K562 (cell line): ENCODE data around the gene LCLAT1. TPM values are rescaled to one million over a fixed set of nuclear protein-coding genes. Genes with fewer than 3 reads are reported as not detected.

Source experiments
- ATAC-seq: fragments of 200-7000 bp; cut with Tn5 transposase; 3 replicates; pipeline ENCODE4 v1.9.1; 2020; ENCODE audit warnings: moderate library complexity
- BruUV-seq: library from RNA; stranded (reverse); fragments of 400-500 nt; replicated peaks from 2 replicates; lab custom pipeline; 2021; lab: Mats Ljungman, UMichigan
- CTCF ChIA-PET: fragments of 300-600 bp; formaldehyde crosslinking; extraction: SDS; loops from one replicate; lab custom pipeline; 2021; ENCODE audit warnings: low intra/inter-chr PET ratio; lab: Yijun Ruan, JAX
- POLR2A ChIA-PET: fragments of 300-600, 350-650 bp; sonication (Branson Sonifier 250); formaldehyde crosslinking; extraction: SDS; loops from one replicate; lab custom pipeline; 2021; ENCODE audit warnings: antibody characterized with exemption, inconsistent platforms; lab: Yijun Ruan, JAX
- DNase-seq, 4 experiments: peaks; one replicate each; pipeline versions ENCODE4 v3.0.0 to v3.0.0-alpha.2; 2011 to 2018; ENCODE audit warnings: low spot score in 3 of 4, mixed read lengths in 3 of 4; ENCODE audit errors: extremely low read depth in 1 of 4
- FAIRE-seq: peaks from 2 replicates; lab custom pipeline; 2011; peaks lifted over from hg19 to GRCh38; lab: Jason Lieb, UNC
- H2AFZ ChIP-seq: 2 replicates; pipeline ENCODE4 v1.6.0; 2011; ENCODE audit warnings: low read depth, low read length, control low read depth, inconsistent platforms
- H3K27ac ChIP-seq: fragments of 200-600 bp; 3 replicates; pipeline ENCODE4 v1.8.0; 2011; ENCODE audit warnings: low read depth, mild to moderate bottlenecking, control low read depth, inconsistent platforms, low read length, moderate library complexity, mixed read lengths; ENCODE audit errors: extremely low read depth
- H3K27me3 ChIP-seq, 2 experiments: fragments of 300-600 bp in 1 of 2; 2 replicates in 1 of 2; 3 replicates in 1 of 2; pipeline versions ENCODE4 v1.6.0 to v1.8.0; 2011; ENCODE audit warnings: inconsistent platforms in 2 of 2, low read length in 2 of 2, mild to moderate bottlenecking in 1 of 2, mixed read lengths in 1 of 2, moderate library complexity in 1 of 2; ENCODE audit not compliant: control insufficient read depth in 2 of 2, insufficient read depth in 2 of 2
- H3K36me3 ChIP-seq: fragments of 300-600 bp; 3 replicates; pipeline ENCODE4 v1.8.0; 2011; ENCODE audit warnings: mild to moderate bottlenecking, low read length, inconsistent platforms; ENCODE audit not compliant: control insufficient read depth, insufficient read depth
- H3K4me1 ChIP-seq, 2 experiments: fragments of 200-600 bp in 1 of 2; replicated peaks in 1 of 2; 2 replicates in 1 of 2; 3 replicates in 1 of 2; pipeline versions ENCODE4 v1.5.1 to v1.8.0; 2011; ENCODE audit warnings: inconsistent platforms in 2 of 2, low read length in 2 of 2, mild to moderate bottlenecking in 1 of 2, mixed read lengths in 1 of 2, moderate library complexity in 1 of 2; ENCODE audit not compliant: control insufficient read depth in 2 of 2, insufficient read depth in 2 of 2
- H3K4me2 ChIP-seq: 2 replicates; pipeline ENCODE4 v1.6.1; 2011; ENCODE audit warnings: low read length, control low read depth, inconsistent platforms, mixed read lengths; ENCODE audit not compliant: insufficient read depth
- H3K4me3 ChIP-seq: fragments of 200-600 bp; sonication (generic), shearing (Covaris generic); 2 replicates; pipeline ENCODE4 v1.5.1; 2016; ENCODE audit warnings: control low read depth, inconsistent platforms
- H3K79me2 ChIP-seq: fragments of 200-600 bp; 3 replicates; pipeline ENCODE4 v1.8.0; 2011; ENCODE audit warnings: low read length, inconsistent platforms; ENCODE audit not compliant: control insufficient read depth, insufficient read depth
- H3K9ac ChIP-seq, 2 experiments: 2 replicates each; pipeline versions ENCODE4 v1.6.0 to v1.6.1; 2011; ENCODE audit warnings: low read depth in 2 of 2, low read length in 2 of 2, control low read depth in 1 of 2, inconsistent platforms in 1 of 2, mild to moderate bottlenecking in 1 of 2, mixed read lengths in 1 of 2; ENCODE audit not compliant: insufficient read depth in 1 of 2
- H3K9me1 ChIP-seq: one replicate; pipeline ENCODE4 v1.6.0; 2011; ENCODE audit warnings: inconsistent platforms, mild to moderate bottlenecking, low read length, moderate library complexity; ENCODE audit not compliant: control insufficient read depth, insufficient read depth
- H3K9me3 ChIP-seq: replicated peaks from 2 replicates; pipeline ENCODE4 v1.5.1; 2011; ENCODE audit warnings: low read depth, low read length, inconsistent platforms; ENCODE audit not compliant: control insufficient read depth, insufficient read depth
- H4K20me1 ChIP-seq: replicated peaks from 2 replicates; pipeline ENCODE4 v1.6.1; 2011; ENCODE audit warnings: low read length, inconsistent platforms, mixed read lengths; ENCODE audit not compliant: control insufficient read depth, insufficient read depth
- CBX3 ChIP-seq, 2 experiments: IDR thresholded peaks; 1 replicate in 1 of 2; 2 replicates in 1 of 2; pipeline ENCODE4 v1.6.1; 2012; ENCODE audit warnings: inconsistent platforms in 2 of 2, low read length in 2 of 2, borderline replicate concordance in 1 of 2, control low read depth in 1 of 2
- ERF ChIP-seq: fragments of 450-650 bp; formaldehyde crosslinking; IDR thresholded peaks from 2 replicates; pipeline ENCODE4 v1.4.0; 2020; ENCODE audit warnings: mild to moderate bottlenecking, mixed read lengths
- GTF2E2 ChIP-seq: fragments of 200-800 bp; sonication (Bioruptor generic); IDR thresholded peaks from 2 replicates; pipeline ENCODE4 v1.6.1; 2016; ENCODE audit warnings: missing genetic modification characterization, missing compliant biosample characterization
- HMG20B ChIP-seq: fragments of 250-450 bp; sonication (Bioruptor Pico); IDR thresholded peaks from 2 replicates; pipeline ENCODE4 v1.5.0; 2021; ENCODE audit warnings: mild to moderate bottlenecking
- HNRNPLL ChIP-seq: fragments of 200-400 bp; formaldehyde crosslinking; IDR thresholded peaks from 2 replicates; pipeline ENCODE4 v1.6.1; 2017; ENCODE audit warnings: low read length, low read depth, mild to moderate bottlenecking; ENCODE audit not compliant: poor library complexity, severe bottlenecking
- KHSRP ChIP-seq: fragments of 450-650 bp; IDR thresholded peaks from 2 replicates; pipeline ENCODE4 v1.6.1; 2017
- MCM2 ChIP-seq: fragments of 450-650 bp; IDR thresholded peaks from 2 replicates; pipeline ENCODE4 v1.6.1; 2017; ENCODE audit warnings: low read depth, mild to moderate bottlenecking
- MXI1 ChIP-seq: IDR thresholded peaks from 2 replicates; pipeline ENCODE4 v1.6.1; 2011; ENCODE audit warnings: low read depth, mild to moderate bottlenecking, improper control_type of control experiment, low read length
- POLR2AphosphoS2 ChIP-seq: IDR thresholded peaks from 2 replicates; pipeline ENCODE4 v1.6.1; 2012; ENCODE audit warnings: low read length, improper control_type of control experiment
- PURB ChIP-seq: sonication (generic); formaldehyde crosslinking; IDR thresholded peaks from 2 replicates; pipeline ENCODE4 v1.9.0; 2021; ENCODE audit warnings: low read depth, mild to moderate bottlenecking, missing genetic modification reagents
- RAD51 ChIP-seq: fragments of 450-650 bp; IDR thresholded peaks from 2 replicates; pipeline ENCODE4 v1.7.1; 2016; ENCODE audit warnings: low read depth, mild to moderate bottlenecking, borderline replicate concordance
- SMC3 ChIP-seq: conservative IDR thresholded peaks from 2 replicates; pipeline ENCODE4 v1.6.1; 2011; ENCODE audit warnings: low read depth, low read length, improper control_type of control experiment; ENCODE audit not compliant: insufficient read depth
- SRSF3 ChIP-seq: fragments of 200-400 bp; formaldehyde crosslinking; IDR thresholded peaks from 2 replicates; pipeline ENCODE4 v1.6.1; 2016; ENCODE audit warnings: mild to moderate bottlenecking, low read length, moderate library complexity; ENCODE audit not compliant: insufficient read depth
- TEAD1 ChIP-seq, 2 experiments: fragments of 450-650 bp in 1 of 2; sonication (generic) in 1 of 2; formaldehyde crosslinking; IDR thresholded peaks; 2 replicates each; pipeline versions ENCODE4 v1.4.0 to v1.8.0; 2020 to 2022; ENCODE audit warnings: mild to moderate bottlenecking in 2 of 2, missing genetic modification reagents in 1 of 2
- THRAP3 ChIP-seq: fragments of 450-650 bp; IDR thresholded peaks from 2 replicates; pipeline ENCODE4 v1.6.1; 2016; ENCODE audit warnings: mild to moderate bottlenecking, inconsistent platforms, borderline replicate concordance
- ZNF644 ChIP-seq: fragments of 200-800 bp; sonication (Bioruptor generic); IDR thresholded peaks from 2 replicates; pipeline ENCODE4 v1.6.1; 2016; ENCODE audit warnings: low read depth, missing genetic modification characterization, missing compliant biosample characterization
- ZNF785 ChIP-seq: fragments of 250-450 bp; sonication (Bioruptor Pico); IDR thresholded peaks from 2 replicates; pipeline ENCODE4 v1.4.0; 2020; ENCODE audit warnings: mild to moderate bottlenecking
- WGBS: fragments of 100-300 bp; shearing (Covaris generic); methylation state at CpG from one replicate; pipeline ENCODE4 v1.1.6; 2016; ENCODE audit warnings: low coverage, mixed read lengths; ENCODE audit not compliant: insufficient coverage; ENCODE audit errors: missing lambda C conversion rate; 5-methylcytosine and 5-hydroxymethylcytosine counted together
- in situ Hi-C: fragments of 300-500 bp; cut with MboI; formaldehyde crosslinking; loops from 4 replicates; pipeline ENCODE4 v1.15.0; 2018; ENCODE audit warnings: inconsistent platforms, mixed read lengths
- intact Hi-C: fragments of 100-400 bp; cut with micrococcal nuclease; formaldehyde crosslinking; loops from 2 replicates; pipeline ENCODE4 v1.14.2; 2022
- polyA plus RNA-seq, 8 experiments: library from polyadenylated mRNA; depleted of rRNA in 4 of 8; stranded (reverse) in 5 of 8; unstranded in 3 of 8; fragments of >200 nt; fragmentation: Nextera tagmentation in 2 of 8; fragmentation: Illumina TruSeq in 1 of 8; extraction: Ambion mirVana in 2 of 8; extraction: Trizol in 1 of 8; gene quantifications; 2 replicates each; pipeline versions ENCODE4 v1.2.1 to v1.2.3, GENCODE V29; 2011 to 2014; ENCODE audit warnings: inconsistent platforms in 1 of 8, missing spikeins in 1 of 8
- total RNA-seq, 7 experiments: library from RNA; depleted of rRNA in 6 of 7; stranded (reverse); fragments of >200 nt in 6 of 7; fragmentation: Illumina TruSeq in 2 of 7; extraction: Trizol in 2 of 7; gene quantifications; 2 replicates each; pipeline versions ENCODE4 v1.2.1 to v1.2.3, GENCODE V29; 2011 to 2021; ENCODE audit warnings: low replicate concordance in 1 of 7
- TF ChIP-seq, protein P1 (sequence below): fragments of 450-650 bp; IDR thresholded peaks from 2 replicates; pipeline ENCODE4 v1.6.1; 2016; ENCODE audit warnings: low read depth, mild to moderate bottlenecking, moderate library complexity
- TF ChIP-seq, protein P2 (sequence below): sonication (generic); formaldehyde crosslinking; IDR thresholded peaks from 2 replicates; pipeline ENCODE4 v1.8.1; 2023; ENCODE audit warnings: mild to moderate bottlenecking, missing genetic modification reagents
- TF ChIP-seq, protein P3 (sequence below): IDR thresholded peaks from 2 replicates; pipeline ENCODE4 v1.6.1; 2014; ENCODE audit warnings: antibody characterized with exemption

The LCLAT1 gene
- total and polyA plus RNA-seq, 9 of the 15 experiments (the other 6 are each of a cell fraction or from before 2014, with no cell fraction given) = 8.9 to 63.3 (median 25.4) TPM

DNA sequence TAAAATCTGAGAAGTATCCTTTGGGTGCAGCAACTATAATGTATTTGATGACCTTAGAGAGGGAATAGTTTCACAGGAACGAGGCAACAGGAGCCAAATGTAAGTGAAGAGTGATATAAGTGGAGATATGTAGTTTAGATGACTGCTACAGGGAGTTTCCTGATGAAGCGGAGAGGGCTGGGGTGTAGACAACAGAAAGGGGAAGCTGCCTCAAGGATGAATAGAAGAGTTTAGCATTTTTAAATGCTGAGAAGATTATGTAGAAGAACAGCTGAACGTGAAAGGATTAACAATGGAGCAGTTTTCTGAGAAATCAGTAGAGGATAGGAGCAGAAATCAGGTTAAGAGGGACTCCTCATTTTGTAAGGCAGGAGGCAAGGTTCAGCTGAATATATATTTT is 133.3 kb downstream of the LCLAT1 start:
- ChIA-PET POLR2A (interaction anchor here (0.6 kb wide), 1 partner anchor 431 kb away, joined by 3 read pairs; no protein-coding TSS in a partner anchor), CTCF (no interaction called here)
- H3K9me3 ChIP-seq = no peaks in the 10 kb centered on the region
- H3K9me1 ChIP-seq = no peaks in the 10 kb centered on the region
- no peak overlapping the region for H3K27ac ChIP-seq
- H3K4me2 ChIP-seq = no peak overlapping the region
- no peak for ATAC-seq
- 33% methylated on average over 3 of the region's 3 CpGs for WGBS
- in situ Hi-C loops = no loop called here
- FAIRE-seq = no peak
- H3K27me3 ChIP-seq = no peaks in the 10 kb centered on the region
- intact Hi-C loops = no loop called here
- H3K79me2 ChIP-seq = no peaks in the 10 kb centered on the region
- no peak for DNase-seq
- no peak overlapping the region for H2AFZ ChIP-seq
- peaks cover 0 to 5% of the 10 kb centered on the region in 2 experiments; a peak in 2 of 5 replicates for H3K4me1 ChIP-seq
- H4K20me1 ChIP-seq = no peaks in the 10 kb centered on the region
- H3K4me3 ChIP-seq = no peak overlapping the region
- no TSS peak for BruUV-seq
- no peak overlapping the region for H3K9ac ChIP-seq
- no peaks in the 10 kb centered on the region for H3K36me3 ChIP-seq
- TF ChIP-seq SMC3 (no peak), HMG20B (CRISPR knock-in tag) (no peak), ZNF785 (CRISPR knock-in tag) (no peak), MCM2 (no peak), MXI1 (no peak), PURB (CRISPR knock-in tag) (no peak), RAD51 (no peak), POLR2AphosphoS2 (no peak), THRAP3 (no peak), SRSF3 (no peak), GTF2E2 (tag) (no peak), HNRNPLL (no peak), ZNF644 (tag) (no peak), TEAD1 (CRISPR knock-in tag; IDR thresholded peaks at IDR 0.05) (no peak), ERF (CRISPR knock-in tag) (no peak), CBX3 (IDR thresholded peaks at IDR 0.05; ENCODE audit: borderline replicate concordance in 1 of 2, low read length in 2 of 2) (no peak), KHSRP (no peak)
- TF ChIP-seq, protein P1, sequence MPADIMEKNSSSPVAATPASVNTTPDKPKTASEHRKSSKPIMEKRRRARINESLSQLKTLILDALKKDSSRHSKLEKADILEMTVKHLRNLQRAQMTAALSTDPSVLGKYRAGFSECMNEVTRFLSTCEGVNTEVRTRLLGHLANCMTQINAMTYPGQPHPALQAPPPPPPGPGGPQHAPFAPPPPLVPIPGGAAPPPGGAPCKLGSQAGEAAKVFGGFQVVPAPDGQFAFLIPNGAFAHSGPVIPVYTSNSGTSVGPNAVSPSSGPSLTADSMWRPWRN = no peak
- TF ChIP-seq, protein P2, sequence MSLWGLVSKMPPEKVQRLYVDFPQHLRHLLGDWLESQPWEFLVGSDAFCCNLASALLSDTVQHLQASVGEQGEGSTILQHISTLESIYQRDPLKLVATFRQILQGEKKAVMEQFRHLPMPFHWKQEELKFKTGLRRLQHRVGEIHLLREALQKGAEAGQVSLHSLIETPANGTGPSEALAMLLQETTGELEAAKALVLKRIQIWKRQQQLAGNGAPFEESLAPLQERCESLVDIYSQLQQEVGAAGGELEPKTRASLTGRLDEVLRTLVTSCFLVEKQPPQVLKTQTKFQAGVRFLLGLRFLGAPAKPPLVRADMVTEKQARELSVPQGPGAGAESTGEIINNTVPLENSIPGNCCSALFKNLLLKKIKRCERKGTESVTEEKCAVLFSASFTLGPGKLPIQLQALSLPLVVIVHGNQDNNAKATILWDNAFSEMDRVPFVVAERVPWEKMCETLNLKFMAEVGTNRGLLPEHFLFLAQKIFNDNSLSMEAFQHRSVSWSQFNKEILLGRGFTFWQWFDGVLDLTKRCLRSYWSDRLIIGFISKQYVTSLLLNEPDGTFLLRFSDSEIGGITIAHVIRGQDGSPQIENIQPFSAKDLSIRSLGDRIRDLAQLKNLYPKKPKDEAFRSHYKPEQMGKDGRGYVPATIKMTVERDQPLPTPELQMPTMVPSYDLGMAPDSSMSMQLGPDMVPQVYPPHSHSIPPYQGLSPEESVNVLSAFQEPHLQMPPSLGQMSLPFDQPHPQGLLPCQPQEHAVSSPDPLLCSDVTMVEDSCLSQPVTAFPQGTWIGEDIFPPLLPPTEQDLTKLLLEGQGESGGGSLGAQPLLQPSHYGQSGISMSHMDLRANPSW (CRISPR knock-in tag) = no peak
- TF ChIP-seq, protein P3, sequence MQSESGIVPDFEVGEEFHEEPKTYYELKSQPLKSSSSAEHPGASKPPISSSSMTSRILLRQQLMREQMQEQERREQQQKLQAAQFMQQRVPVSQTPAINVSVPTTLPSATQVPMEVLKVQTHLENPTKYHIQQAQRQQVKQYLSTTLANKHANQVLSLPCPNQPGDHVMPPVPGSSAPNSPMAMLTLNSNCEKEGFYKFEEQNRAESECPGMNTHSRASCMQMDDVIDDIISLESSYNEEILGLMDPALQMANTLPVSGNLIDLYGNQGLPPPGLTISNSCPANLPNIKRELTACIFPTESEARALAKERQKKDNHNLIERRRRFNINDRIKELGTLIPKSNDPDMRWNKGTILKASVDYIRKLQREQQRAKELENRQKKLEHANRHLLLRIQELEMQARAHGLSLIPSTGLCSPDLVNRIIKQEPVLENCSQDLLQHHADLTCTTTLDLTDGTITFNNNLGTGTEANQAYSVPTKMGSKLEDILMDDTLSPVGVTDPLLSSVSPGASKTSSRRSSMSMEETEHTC = no peak
- TF ChIP-seq, all 486 proteins: peak for 0
